HUES64 (cell line): ENCODE data around the gene INMT.

Source experiments
- H3K27ac ChIP-seq: 2 replicates; pipeline ENCODE4 v1.7.0; 2013; ENCODE audit warnings: low read depth, low read length, inconsistent platforms
- H3K27me3 ChIP-seq: 2 replicates; pipeline ENCODE4 v1.6.1; 2013; ENCODE audit warnings: mild to moderate bottlenecking, low read length; ENCODE audit not compliant: insufficient read depth
- H3K36me3 ChIP-seq: 2 replicates; pipeline ENCODE4 v1.6.1; 2013; ENCODE audit warnings: mild to moderate bottlenecking, low read length; ENCODE audit not compliant: insufficient read depth
- H3K4me1 ChIP-seq: 2 replicates; pipeline ENCODE4 v1.6.1; 2013; ENCODE audit warnings: mild to moderate bottlenecking, low read length, moderate library complexity; ENCODE audit not compliant: insufficient read depth
- H3K4me3 ChIP-seq: 2 replicates; pipeline ENCODE4 v1.5.1; 2013; ENCODE audit warnings: mild to moderate bottlenecking, low read length, moderate library complexity
- H3K9ac ChIP-seq: 2 replicates; pipeline ENCODE4 v1.6.1; 2013; ENCODE audit warnings: mild to moderate bottlenecking, low read depth, low read length
- H3K9me3 ChIP-seq: 2 replicates; pipeline ENCODE4 v1.6.1; 2013; ENCODE audit warnings: low read depth, low read length; ENCODE audit not compliant: insufficient read depth
- WGBS: fragments of 150-250, 120-280 bp; methylation state at CpG from one replicate; pipeline ENCODE4 v1.1.7; 2013; ENCODE audit warnings: missing lambda C conversion rate; 5-methylcytosine and 5-hydroxymethylcytosine counted together

The INMT gene

DNA sequence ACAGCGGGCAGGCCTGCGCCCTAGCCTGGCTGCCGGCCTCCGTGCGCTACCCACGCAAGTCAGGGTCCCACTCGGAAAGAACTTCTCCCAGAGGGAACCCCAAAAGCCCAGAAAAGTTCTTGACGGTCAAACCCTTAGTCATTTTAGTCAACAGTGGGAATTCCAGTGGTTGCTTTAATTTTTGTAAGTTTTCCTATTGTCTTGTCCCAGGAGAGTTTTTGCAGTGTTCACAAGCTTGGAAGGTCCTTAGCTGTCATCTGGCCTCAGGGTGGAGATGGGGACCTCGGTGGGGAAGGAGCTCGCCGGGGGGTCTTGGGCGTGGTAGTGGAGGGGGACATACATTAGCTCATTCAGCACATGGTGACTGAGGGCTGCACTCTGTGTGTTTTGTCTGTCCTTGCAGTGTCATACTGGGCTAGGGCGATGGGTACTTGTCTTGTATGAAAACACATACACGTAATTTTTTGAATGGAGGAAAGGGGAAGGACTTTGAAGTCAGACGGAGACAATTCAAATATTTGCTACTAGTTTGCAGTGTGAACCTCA is 20.0 kb downstream of the INMT start:
- H3K4me3 ChIP-seq = peak overlapping the region; percentile 97
- H3K27ac ChIP-seq = no peak overlapping the region; the same call in 1 of the 2 replicates
- 15% methylated on average over 15 of the region's 15 CpGs for WGBS
- no peaks in the 10 kb centered on the region for H3K9me3 ChIP-seq
- peaks cover 4% of the 10 kb centered on the region; the same call in 1 of the 2 replicates for H3K4me1 ChIP-seq
- H3K9ac ChIP-seq = peak overlapping the region; percentile 84
- no peaks in the 10 kb centered on the region for H3K27me3 ChIP-seq
- no peaks in the 10 kb centered on the region for H3K36me3 ChIP-seq

- no peaks in the 10 kb centered on the region for H3K27me3 ChIP-seq
- H3K27ac ChIP-seq = no peak overlapping the region
- no peak overlapping the region for H3K4me3 ChIP-seq
- no peaks in the 10 kb centered on the region for H3K9me3 ChIP-seq
- H3K4me1 ChIP-seq = peaks cover 4% of the 10 kb centered on the region; the same call in 1 of the 2 replicates
- no peaks in the 10 kb centered on the region for H3K36me3 ChIP-seq
- H3K9ac ChIP-seq = no peak overlapping the region
- 93% methylated on average over 6 of the region's 6 CpGs for WGBS
These were observed 21.0 kb downstream of the INMT start for GRCh38 chr7:30772984-30773383.

DNA sequence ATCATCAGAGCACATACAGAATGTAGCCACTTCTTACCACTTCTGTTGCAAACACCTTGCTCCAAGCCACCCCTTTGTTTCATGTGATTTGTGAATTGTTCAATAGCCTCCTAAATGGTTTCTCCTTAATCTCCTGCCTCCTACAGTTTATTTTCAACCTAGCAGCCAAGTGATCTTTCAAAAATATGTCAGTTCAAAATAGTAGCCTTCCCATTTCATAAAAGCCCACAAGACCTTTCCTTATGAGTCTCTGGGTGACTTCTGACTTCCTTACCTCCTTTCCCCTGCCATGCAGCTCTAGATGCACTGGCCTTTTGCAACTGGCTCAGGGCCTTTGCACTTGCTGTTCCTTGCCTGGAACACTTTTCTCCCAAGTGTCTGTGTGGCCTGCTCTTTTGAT is 24.1 kb downstream of the INMT start:
- no peaks in the 10 kb centered on the region for H3K9me3 ChIP-seq
- H3K27ac ChIP-seq = no peak overlapping the region
- H3K27me3 ChIP-seq = no peaks in the 10 kb centered on the region
- no peak overlapping the region for H3K4me3 ChIP-seq
- H3K9ac ChIP-seq = no peak overlapping the region
- peaks cover 11% of the 10 kb centered on the region; the same call in 1 of the 2 replicates for H3K36me3 ChIP-seq
- no peaks in the 10 kb centered on the region for H3K4me1 ChIP-seq

DNA sequence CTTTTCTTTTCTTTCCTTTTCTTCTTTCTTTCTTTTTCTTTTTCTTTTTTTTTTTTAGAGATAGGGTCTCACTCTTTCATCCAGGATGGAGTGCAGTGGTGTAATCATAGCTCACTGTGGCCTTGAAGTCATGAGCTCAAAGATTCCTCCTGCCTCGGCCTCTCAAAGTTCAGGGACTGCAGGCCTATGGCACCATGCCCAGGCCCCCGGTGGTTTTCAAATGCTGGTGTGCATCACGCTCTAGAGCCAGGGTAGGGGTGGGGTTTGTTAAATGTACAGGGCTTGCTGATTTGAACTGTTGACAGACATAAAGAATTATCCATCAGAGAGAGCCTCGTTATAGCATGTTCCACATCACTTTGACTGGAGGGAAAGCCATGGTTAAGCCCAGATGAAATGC is 25.0 kb downstream of the INMT start:
- Histone ChIP-seq H3K27me3 (no peaks in the 10 kb centered on the region), H3K4me1 (no peaks in the 10 kb centered on the region), H3K4me3 (no peak overlapping the region), H3K9me3 (no peaks in the 10 kb centered on the region), H3K9ac (no peak overlapping the region), H3K36me3 (peaks cover 16% of the 10 kb centered on the region), H3K27ac (no peak overlapping the region)
- 96% methylated on average over 4 of the region's 4 CpGs for WGBS

- no peaks in the 10 kb centered on the region for H3K27me3 ChIP-seq
- peaks cover 26% of the 10 kb centered on the region for H3K36me3 ChIP-seq
- 97% methylated on average over 14 of the region's 15 CpGs for WGBS
- H3K9ac ChIP-seq = no peak overlapping the region
- no peak overlapping the region for H3K27ac ChIP-seq
- H3K4me1 ChIP-seq = no peaks in the 10 kb centered on the region
- no peak overlapping the region for H3K4me3 ChIP-seq
- no peaks in the 10 kb centered on the region for H3K9me3 ChIP-seq
These were observed 26.5 kb downstream of the INMT start for GRCh38 chr7:30778255-30779025.

DNA sequence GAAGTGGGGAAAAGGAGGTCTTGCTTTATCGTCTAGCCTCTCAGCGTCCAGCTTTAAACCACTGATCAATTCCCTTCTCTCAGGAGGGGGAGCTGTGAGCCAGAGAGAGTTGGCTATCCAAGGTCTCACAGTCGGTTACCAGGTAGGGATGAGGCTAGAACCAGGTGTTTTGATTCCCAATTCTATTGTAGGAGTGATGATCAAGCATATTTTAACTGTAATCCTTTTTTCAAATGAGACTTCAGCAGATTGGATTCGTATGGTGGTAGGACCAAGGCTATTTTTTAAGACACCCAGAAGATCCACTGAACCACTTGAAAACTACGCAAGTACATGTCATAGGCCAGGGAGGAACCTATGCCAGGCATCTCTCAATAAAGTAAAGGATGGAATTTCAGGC is 27.6 kb downstream of the INMT start:
- Histone ChIP-seq H3K27me3 (no peaks in the 10 kb centered on the region), H3K4me3 (no peak overlapping the region), H3K4me1 (no peaks in the 10 kb centered on the region), H3K27ac (no peak overlapping the region), H3K9ac (no peak overlapping the region), H3K36me3 (peaks cover 26% of the 10 kb centered on the region), H3K9me3 (no peaks in the 10 kb centered on the region)
- WGBS = 81% methylated on average over 5 of the region's 5 CpGs

DNA sequence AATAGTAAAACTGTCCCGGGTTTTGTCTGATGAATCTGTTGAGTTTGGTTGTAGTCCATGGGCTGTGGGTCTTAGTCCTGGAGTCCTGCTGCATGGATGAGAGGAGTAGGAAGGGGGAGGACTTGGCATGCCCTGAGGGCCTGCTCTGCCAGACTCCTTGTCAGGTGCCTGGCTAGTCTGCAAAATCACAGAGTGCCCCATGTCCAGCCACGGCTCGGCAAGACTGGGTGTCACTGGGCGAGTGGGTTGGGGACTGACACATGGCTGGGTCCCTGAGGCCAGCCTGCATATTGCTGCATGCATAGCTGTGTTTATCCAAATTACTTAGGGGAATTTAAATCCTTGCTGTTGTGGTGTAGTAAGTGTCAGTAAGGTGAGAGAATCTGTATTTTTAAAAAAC is 29.0 kb downstream of the INMT start:
- H3K27ac ChIP-seq = no peak overlapping the region
- no peaks in the 10 kb centered on the region for H3K27me3 ChIP-seq
- no peaks in the 10 kb centered on the region for H3K4me1 ChIP-seq
- H3K9ac ChIP-seq = no peak overlapping the region
- WGBS = 94% methylated on average over 4 of the region's 4 CpGs
- H3K4me3 ChIP-seq = no peak overlapping the region
- H3K9me3 ChIP-seq = no peaks in the 10 kb centered on the region
- H3K36me3 ChIP-seq = peaks cover 31% of the 10 kb centered on the region

DNA sequence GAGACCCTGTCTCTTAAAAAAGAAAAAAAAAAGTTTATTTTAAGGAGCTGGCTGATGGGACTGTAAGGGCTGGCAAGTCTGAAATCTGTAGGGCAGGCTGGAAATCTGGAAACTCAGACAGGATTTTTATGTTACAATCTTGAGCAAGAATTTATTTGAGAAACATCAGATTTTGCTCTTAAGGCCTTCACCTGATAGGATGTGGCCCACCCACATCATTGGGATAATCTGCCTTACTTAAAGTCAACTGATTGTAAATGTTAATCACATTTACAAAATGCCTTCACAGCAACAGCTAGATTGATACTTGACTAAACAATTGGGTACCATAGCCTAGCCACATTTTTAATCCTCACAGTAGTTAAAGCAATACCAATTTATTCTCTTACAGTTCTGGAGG is 30.8 kb downstream of the INMT start:
- Histone ChIP-seq H3K9ac (no peak overlapping the region), H3K9me3 (no peaks in the 10 kb centered on the region), H3K4me1 (no peaks in the 10 kb centered on the region), H3K4me3 (no peak overlapping the region), H3K27ac (no peak overlapping the region), H3K36me3 (peaks cover 42% of the 10 kb centered on the region), H3K27me3 (no peaks in the 10 kb centered on the region)

DNA sequence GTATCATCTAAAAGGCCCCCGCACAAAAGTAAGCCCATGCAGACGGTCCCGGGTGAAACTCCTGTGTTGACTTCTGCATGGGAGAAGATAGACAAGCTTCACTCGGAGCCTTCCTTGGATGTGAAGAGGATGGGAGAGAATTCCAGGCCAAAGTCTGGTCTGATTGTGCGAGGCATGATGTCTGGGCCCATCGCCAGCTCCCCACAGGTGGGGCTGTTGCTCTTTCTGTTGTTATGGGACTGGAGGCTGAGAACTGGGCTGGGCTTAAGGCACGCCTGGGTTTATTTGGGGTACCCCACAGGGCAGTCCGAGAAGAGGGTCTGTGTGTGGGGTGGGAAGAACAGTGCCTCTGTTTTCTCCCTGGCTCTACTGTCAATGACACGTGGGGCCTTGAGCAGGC is 33.9 kb downstream of the INMT start:
- 97% methylated on average over 9 of the region's 9 CpGs for WGBS

DNA sequence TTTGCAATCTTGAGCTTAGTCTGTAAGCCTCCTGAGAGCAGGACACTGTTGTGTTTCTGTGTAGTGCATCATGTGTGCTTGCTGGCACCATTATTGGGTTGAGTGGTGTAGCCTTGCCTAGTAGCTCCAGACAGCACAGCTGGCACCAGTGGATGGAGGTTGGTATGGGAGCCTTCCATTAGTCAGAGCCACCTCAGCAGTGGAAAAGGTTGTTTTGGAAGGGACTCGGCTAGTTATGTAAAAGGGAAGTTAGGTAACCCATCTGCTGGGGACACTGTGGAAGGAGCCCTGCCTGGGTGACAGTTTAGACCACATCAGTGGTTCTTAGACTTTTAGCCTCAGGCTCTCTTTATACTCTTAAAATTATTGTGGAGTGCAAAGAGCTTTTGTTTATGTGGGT is 35.6 kb downstream of the INMT start:
- H3K9me3 ChIP-seq = no peaks in the 10 kb centered on the region
- no peaks in the 10 kb centered on the region for H3K27me3 ChIP-seq
- H3K27ac ChIP-seq = no peak overlapping the region
- H3K9ac ChIP-seq = no peak overlapping the region
- 0 out of 2 replicates have a peak, but pooled peaks cover 4% of the 10 kb centered on the region for H3K4me1 ChIP-seq
- H3K4me3 ChIP-seq = no peak overlapping the region
- peaks cover 30% of the 10 kb centered on the region for H3K36me3 ChIP-seq
- 93% methylated on average over 1 of the region's 1 CpG for WGBS

More for the DNA sequence above, 33.9 kb downstream of the INMT start:
- no peaks in the 10 kb centered on the region for H3K27me3 ChIP-seq
- H3K4me3 ChIP-seq = no peak overlapping the region
- H3K9ac ChIP-seq = no peak overlapping the region
- H3K27ac ChIP-seq = no peak overlapping the region
- H3K36me3 ChIP-seq = peaks cover 30% of the 10 kb centered on the region
- 0 out of 2 replicates have a peak, but pooled peaks cover 2% of the 10 kb centered on the region for H3K4me1 ChIP-seq
- H3K9me3 ChIP-seq = no peaks in the 10 kb centered on the region

- no peaks in the 10 kb centered on the region for H3K9me3 ChIP-seq
- H3K27ac ChIP-seq = no peak overlapping the region
- H3K9ac ChIP-seq = no peak overlapping the region
- H3K27me3 ChIP-seq = no peaks in the 10 kb centered on the region
- H3K4me3 ChIP-seq = no peak overlapping the region
- H3K36me3 ChIP-seq = peaks cover 25% of the 10 kb centered on the region; the same call in 1 of the 2 replicates
- 81% methylated on average over 11 of the region's 11 CpGs for WGBS
- 0 out of 2 replicates have a peak, but pooled peaks cover 4% of the 10 kb centered on the region for H3K4me1 ChIP-seq
These were observed 36.9 kb downstream of the INMT start for GRCh38 chr7:30788640-30789333.
